ENCODE data around the gene SPRING1. TPM values are rescaled to one million over a fixed set of nuclear protein-coding genes. Genes with fewer than 3 reads are reported as not detected.

SPRING1 gene
- total and polyA plus RNA-seq, 2 of the 13 experiments (the other 11 are each of a cell fraction or from before 2014, with no cell fraction given), result 20.0 to 51.8 TPM

- no peak for TF ChIP-seq ZNF609 (CRISPR knock-in tag; IDR thresholded peaks at IDR 0.05; ENCODE audit: borderline replicate concordance)
- TF ChIP-seq NFYC (CRISPR knock-in tag; IDR thresholded peaks at IDR 0.05), result no peak
- no peak for TF ChIP-seq BRCA1 (CRISPR knock-in tag; IDR thresholded peaks at IDR 0.05)
- TF ChIP-seq EP300 (IDR thresholded peaks at IDR 0.05; ENCODE audit: low read depth in 2 of 2, low read length in 2 of 2), result no peak
- TF ChIP-seq EP300 (CRISPR knock-in tag; IDR thresholded peaks at IDR 0.05; ENCODE audit: borderline replicate concordance), result no peak
- no peak for TF ChIP-seq ZNF367 (CRISPR knock-in tag; IDR thresholded peaks at IDR 0.05; ENCODE audit: borderline replicate concordance)
- no peak for TF ChIP-seq ZNF30 (CRISPR knock-in tag; IDR thresholded peaks at IDR 0.05)
- TF ChIP-seq GFI1 (CRISPR knock-in tag; IDR thresholded peaks at IDR 0.05; ENCODE audit: borderline replicate concordance), result no peak
- TF ChIP-seq TCF12 (IDR thresholded peaks at IDR 0.05), result no peak
- TF ChIP-seq TCF12 (CRISPR knock-in tag; IDR thresholded peaks at IDR 0.05), result no peak
- TF ChIP-seq CREB1 (IDR thresholded peaks at IDR 0.05), result no peak
- no peak for TF ChIP-seq CREB1 (CRISPR knock-in tag; IDR thresholded peaks at IDR 0.05)
- no peak for TF ChIP-seq KLF13 (CRISPR knock-in tag; IDR thresholded peaks at IDR 0.05)
- no peak for TF ChIP-seq DPF2 (CRISPR knock-in tag; IDR thresholded peaks at IDR 0.05; ENCODE audit: borderline replicate concordance, low read depth)
- no peak for TF ChIP-seq NKX3-1 (CRISPR knock-in tag; IDR thresholded peaks at IDR 0.05)
- no peak for TF ChIP-seq LCORL (IDR thresholded peaks at IDR 0.05)
- TF ChIP-seq LCORL (CRISPR knock-in tag; IDR thresholded peaks at IDR 0.05), result no peak
- no peak for TF ChIP-seq ZNF816 (CRISPR knock-in tag; IDR thresholded peaks at IDR 0.05; ENCODE audit: borderline replicate concordance)
These were observed 15.6 kb downstream of the SPRING1 start (continued) for GRCh38 chr12:116722245-116722644.

Measured in HepG2 (cell line).